DOHH2 (cell line): Measurements from ENCODE around the gene TDP1.

Source experiments
- CTCF ChIP-seq: fragments of 200-600 bp; sonication (generic); IDR thresholded peaks from one replicate; pipeline ENCODE4 v1.5.1; 2014; ENCODE audit warnings: antibody characterized with exemption, mild to moderate bottlenecking, low read depth, low read length; ENCODE audit not compliant: poor library complexity, severe bottlenecking
- EZH2phosphoT487 ChIP-seq: fragments of 200-600 bp; sonication (generic); IDR thresholded peaks from 2 replicates; pipeline ENCODE4 v1.6.1; 2017; ENCODE audit warnings: borderline replicate concordance, mild to moderate bottlenecking, antibody characterized with exemption, low read length, moderate library complexity, mixed read lengths

- TF ChIP-seq CTCF (no peak), EZH2phosphoT487 (no peak)
Observed at GRCh38 chr14:89921346-89921745, 34.4 kb upstream of the TDP1 start.
